SK-N-SH treated with all-trans-retinoic acid at 6 μM for 48 hours (cell line): ENCODE data around the gene HOXB4.

Source experiments
- ATAC-seq: fragments of 200-7000 bp; cut with Tn5 transposase; 3 replicates; pipeline ENCODE4 v1.9.1; 2020; ENCODE audit warnings: mild to moderate bottlenecking, moderate library complexity
- ARNTL ChIP-seq: fragments of 450-650 bp; formaldehyde crosslinking; IDR thresholded peaks from 2 replicates; pipeline ENCODE4 v1.5.0; 2020; ENCODE audit warnings: low read depth, mild to moderate bottlenecking, moderate library complexity, borderline replicate concordance
- BACH2 ChIP-seq: fragments of 250-450 bp; sonication (Bioruptor Pico); IDR thresholded peaks from 2 replicates; pipeline ENCODE4 v1.9.0; 2021; ENCODE audit warnings: mild to moderate bottlenecking, borderline replicate concordance
- ESRRG ChIP-seq: fragments of 250-450 bp; sonication (Bioruptor Pico); IDR thresholded peaks from 2 replicates; pipeline ENCODE4 v1.6.1; 2021; ENCODE audit warnings: mild to moderate bottlenecking
- OSR1 ChIP-seq: fragments of 250-450 bp; sonication (Bioruptor Pico); IDR thresholded peaks from 2 replicates; pipeline ENCODE4 v1.8.0; 2022; ENCODE audit warnings: moderate library complexity, mild to moderate bottlenecking, inconsistent platforms
- PPARA ChIP-seq: fragments of 250-450 bp; sonication (Bioruptor Pico); IDR thresholded peaks from 2 replicates; pipeline ENCODE4 v1.5.0; 2020; ENCODE audit warnings: mild to moderate bottlenecking, borderline replicate concordance
- RARB ChIP-seq: fragments of 250-450 bp; sonication (Bioruptor Pico); IDR thresholded peaks from 2 replicates; pipeline ENCODE4 v1.8.0; 2021; ENCODE audit warnings: mild to moderate bottlenecking, moderate library complexity
- SNAI2 ChIP-seq: fragments of 250-450 bp; sonication (Bioruptor Pico); IDR thresholded peaks from 2 replicates; pipeline ENCODE4 v1.5.0; 2020; ENCODE audit warnings: mild to moderate bottlenecking, moderate library complexity
- TCF4 ChIP-seq: fragments of 250-450 bp; sonication (Bioruptor Pico); IDR thresholded peaks from 2 replicates; pipeline ENCODE4 v1.8.0; 2021; ENCODE audit warnings: mild to moderate bottlenecking, moderate library complexity, borderline replicate concordance
- TOX ChIP-seq: fragments of 250-450 bp; sonication (Bioruptor Pico); IDR thresholded peaks from 2 replicates; pipeline ENCODE4 v1.8.0; 2021; ENCODE audit warnings: mild to moderate bottlenecking, moderate library complexity, borderline replicate concordance
- ZC3H10 ChIP-seq: fragments of 250-450 bp; sonication (Bioruptor Pico); IDR thresholded peaks from 2 replicates; pipeline ENCODE4 v1.5.1; 2021; ENCODE audit warnings: mild to moderate bottlenecking, moderate library complexity
- ZFP3 ChIP-seq: fragments of 250-450 bp; sonication (Bioruptor Pico); IDR thresholded peaks from 2 replicates; pipeline ENCODE4 v1.5.0; 2020; ENCODE audit warnings: mild to moderate bottlenecking, moderate library complexity
- ZNF565 ChIP-seq: fragments of 450-650 bp; formaldehyde crosslinking; conservative IDR thresholded peaks from 2 replicates; pipeline ENCODE4 v1.5.0; 2020; ENCODE audit warnings: low read depth, mild to moderate bottlenecking, moderate library complexity
- ZNF70 ChIP-seq: fragments of 450-650 bp; formaldehyde crosslinking; IDR thresholded peaks from 2 replicates; pipeline ENCODE4 v1.5.0; 2020; ENCODE audit warnings: mild to moderate bottlenecking, moderate library complexity
- ZNF8 ChIP-seq: fragments of 450-650 bp; formaldehyde crosslinking; IDR thresholded peaks from 2 replicates; pipeline ENCODE4 v1.5.0; 2020; ENCODE audit warnings: mild to moderate bottlenecking, moderate library complexity
- TF ChIP-seq, protein P1 (sequence below): fragments of 250-450 bp; sonication (Bioruptor Pico); IDR thresholded peaks from 2 replicates; pipeline ENCODE4 v1.8.0; 2020; ENCODE audit warnings: mild to moderate bottlenecking, moderate library complexity, borderline replicate concordance
- TF ChIP-seq, protein P2 (sequence below): fragments of 250-450 bp; sonication (Bioruptor Pico); IDR thresholded peaks from 2 replicates; pipeline ENCODE4 v1.5.1; 2020; ENCODE audit warnings: low read depth, mild to moderate bottlenecking, moderate library complexity
- TF ChIP-seq, protein P3 (sequence below): fragments of 250-450 bp; sonication (Bioruptor Pico); IDR thresholded peaks from 2 replicates; pipeline ENCODE4 v1.8.0; 2021; ENCODE audit warnings: low read depth, mild to moderate bottlenecking, moderate library complexity, borderline replicate concordance
- TF ChIP-seq, protein P4 (sequence below): fragments of 250-450 bp; sonication (Bioruptor Pico); IDR thresholded peaks from 2 replicates; pipeline ENCODE4 v1.5.1; 2021; ENCODE audit warnings: mild to moderate bottlenecking, moderate library complexity
- TF ChIP-seq, protein P5 (sequence below): fragments of 250-450 bp; sonication (Bioruptor Pico); IDR thresholded peaks from 2 replicates; pipeline ENCODE4 v1.5.0; 2020; ENCODE audit warnings: mild to moderate bottlenecking, moderate library complexity

HOXB4 gene

DNA sequence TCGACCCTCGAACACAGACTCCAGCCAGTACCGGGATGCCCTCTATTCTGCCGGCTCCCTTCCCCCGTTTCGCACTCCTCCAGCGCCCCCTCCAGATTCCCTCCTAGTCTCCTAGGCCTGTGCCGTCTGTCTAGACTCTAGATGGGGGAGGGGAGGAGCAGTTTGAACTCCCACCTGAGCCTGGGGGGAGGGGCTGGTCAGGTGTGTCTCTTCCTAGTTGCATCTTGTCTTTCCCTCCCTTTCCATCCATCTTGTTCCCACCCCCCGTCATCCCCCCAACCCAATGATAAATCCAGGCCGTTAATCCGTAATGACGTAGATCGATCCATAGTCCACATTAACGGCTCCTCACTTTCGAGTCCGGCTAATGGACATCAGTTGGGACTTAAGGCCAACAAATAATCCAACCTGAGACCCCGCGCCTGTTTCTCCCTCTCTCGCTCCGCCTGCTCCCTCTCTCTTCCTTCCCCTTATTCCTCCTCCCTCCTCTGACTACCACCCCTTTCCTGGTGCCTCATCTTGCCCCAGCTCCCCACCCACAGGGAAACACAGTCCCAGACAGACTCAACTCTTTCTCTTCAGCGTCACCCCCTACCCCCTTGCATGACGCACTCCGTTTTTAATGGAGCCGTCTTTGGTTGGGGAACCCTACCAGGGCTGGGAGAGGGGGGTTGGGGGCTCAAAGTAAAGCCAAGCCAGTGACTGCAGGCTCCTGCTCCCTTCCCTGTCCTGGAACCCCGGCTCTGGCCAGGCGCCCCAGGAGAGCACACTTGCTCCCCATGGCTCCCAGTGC lies 18.8 kb upstream of the HOXB4 start:
- no peak for ATAC-seq
- no peak for TF ChIP-seq ARNTL (CRISPR knock-in tag)
- TF ChIP-seq, protein P1, sequence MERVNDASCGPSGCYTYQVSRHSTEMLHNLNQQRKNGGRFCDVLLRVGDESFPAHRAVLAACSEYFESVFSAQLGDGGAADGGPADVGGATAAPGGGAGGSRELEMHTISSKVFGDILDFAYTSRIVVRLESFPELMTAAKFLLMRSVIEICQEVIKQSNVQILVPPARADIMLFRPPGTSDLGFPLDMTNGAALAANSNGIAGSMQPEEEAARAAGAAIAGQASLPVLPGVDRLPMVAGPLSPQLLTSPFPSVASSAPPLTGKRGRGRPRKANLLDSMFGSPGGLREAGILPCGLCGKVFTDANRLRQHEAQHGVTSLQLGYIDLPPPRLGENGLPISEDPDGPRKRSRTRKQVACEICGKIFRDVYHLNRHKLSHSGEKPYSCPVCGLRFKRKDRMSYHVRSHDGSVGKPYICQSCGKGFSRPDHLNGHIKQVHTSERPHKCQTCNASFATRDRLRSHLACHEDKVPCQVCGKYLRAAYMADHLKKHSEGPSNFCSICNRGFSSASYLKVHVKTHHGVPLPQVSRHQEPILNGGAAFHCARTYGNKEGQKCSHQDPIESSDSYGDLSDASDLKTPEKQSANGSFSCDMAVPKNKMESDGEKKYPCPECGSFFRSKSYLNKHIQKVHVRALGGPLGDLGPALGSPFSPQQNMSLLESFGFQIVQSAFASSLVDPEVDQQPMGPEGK, result no peak
- TF ChIP-seq, protein P2, sequence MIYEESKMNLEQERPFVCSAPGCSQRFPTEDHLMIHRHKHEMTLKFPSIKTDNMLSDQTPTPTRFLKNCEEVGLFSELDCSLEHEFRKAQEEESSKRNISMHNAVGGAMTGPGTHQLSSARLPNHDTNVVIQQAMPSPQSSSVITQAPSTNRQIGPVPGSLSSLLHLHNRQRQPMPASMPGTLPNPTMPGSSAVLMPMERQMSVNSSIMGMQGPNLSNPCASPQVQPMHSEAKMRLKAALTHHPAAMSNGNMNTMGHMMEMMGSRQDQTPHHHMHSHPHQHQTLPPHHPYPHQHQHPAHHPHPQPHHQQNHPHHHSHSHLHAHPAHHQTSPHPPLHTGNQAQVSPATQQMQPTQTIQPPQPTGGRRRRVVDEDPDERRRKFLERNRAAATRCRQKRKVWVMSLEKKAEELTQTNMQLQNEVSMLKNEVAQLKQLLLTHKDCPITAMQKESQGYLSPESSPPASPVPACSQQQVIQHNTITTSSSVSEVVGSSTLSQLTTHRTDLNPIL (CRISPR knock-in tag), result no peak
- TF ChIP-seq ZNF565 (CRISPR knock-in tag), result no peak
- TF ChIP-seq, protein P3, sequence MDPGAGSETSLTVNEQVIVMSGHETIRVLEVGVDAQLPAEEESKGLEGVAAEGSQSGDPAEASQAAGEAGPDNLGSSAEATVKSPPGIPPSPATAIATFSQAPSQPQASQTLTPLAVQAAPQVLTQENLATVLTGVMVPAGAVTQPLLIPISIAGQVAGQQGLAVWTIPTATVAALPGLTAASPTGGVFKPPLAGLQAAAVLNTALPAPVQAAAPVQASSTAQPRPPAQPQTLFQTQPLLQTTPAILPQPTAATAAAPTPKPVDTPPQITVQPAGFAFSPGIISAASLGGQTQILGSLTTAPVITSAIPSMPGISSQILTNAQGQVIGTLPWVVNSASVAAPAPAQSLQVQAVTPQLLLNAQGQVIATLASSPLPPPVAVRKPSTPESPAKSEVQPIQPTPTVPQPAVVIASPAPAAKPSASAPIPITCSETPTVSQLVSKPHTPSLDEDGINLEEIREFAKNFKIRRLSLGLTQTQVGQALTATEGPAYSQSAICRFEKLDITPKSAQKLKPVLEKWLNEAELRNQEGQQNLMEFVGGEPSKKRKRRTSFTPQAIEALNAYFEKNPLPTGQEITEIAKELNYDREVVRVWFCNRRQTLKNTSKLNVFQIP (CRISPR knock-in tag), result no peak
- TF ChIP-seq, protein P4, sequence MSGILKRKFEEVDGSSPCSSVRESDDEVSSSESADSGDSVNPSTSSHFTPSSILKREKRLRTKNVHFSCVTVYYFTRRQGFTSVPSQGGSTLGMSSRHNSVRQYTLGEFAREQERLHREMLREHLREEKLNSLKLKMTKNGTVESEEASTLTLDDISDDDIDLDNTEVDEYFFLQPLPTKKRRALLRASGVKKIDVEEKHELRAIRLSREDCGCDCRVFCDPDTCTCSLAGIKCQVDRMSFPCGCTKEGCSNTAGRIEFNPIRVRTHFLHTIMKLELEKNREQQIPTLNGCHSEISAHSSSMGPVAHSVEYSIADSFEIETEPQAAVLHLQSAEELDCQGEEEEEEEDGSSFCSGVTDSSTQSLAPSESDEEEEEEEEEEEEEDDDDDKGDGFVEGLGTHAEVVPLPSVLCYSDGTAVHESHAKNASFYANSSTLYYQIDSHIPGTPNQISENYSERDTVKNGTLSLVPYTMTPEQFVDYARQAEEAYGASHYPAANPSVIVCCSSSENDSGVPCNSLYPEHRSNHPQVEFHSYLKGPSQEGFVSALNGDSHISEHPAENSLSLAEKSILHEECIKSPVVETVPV (CRISPR knock-in tag), result no peak
- no peak for TF ChIP-seq TCF4 (CRISPR knock-in tag)
- no peak for TF ChIP-seq OSR1 (CRISPR knock-in tag)
- TF ChIP-seq, protein P5, sequence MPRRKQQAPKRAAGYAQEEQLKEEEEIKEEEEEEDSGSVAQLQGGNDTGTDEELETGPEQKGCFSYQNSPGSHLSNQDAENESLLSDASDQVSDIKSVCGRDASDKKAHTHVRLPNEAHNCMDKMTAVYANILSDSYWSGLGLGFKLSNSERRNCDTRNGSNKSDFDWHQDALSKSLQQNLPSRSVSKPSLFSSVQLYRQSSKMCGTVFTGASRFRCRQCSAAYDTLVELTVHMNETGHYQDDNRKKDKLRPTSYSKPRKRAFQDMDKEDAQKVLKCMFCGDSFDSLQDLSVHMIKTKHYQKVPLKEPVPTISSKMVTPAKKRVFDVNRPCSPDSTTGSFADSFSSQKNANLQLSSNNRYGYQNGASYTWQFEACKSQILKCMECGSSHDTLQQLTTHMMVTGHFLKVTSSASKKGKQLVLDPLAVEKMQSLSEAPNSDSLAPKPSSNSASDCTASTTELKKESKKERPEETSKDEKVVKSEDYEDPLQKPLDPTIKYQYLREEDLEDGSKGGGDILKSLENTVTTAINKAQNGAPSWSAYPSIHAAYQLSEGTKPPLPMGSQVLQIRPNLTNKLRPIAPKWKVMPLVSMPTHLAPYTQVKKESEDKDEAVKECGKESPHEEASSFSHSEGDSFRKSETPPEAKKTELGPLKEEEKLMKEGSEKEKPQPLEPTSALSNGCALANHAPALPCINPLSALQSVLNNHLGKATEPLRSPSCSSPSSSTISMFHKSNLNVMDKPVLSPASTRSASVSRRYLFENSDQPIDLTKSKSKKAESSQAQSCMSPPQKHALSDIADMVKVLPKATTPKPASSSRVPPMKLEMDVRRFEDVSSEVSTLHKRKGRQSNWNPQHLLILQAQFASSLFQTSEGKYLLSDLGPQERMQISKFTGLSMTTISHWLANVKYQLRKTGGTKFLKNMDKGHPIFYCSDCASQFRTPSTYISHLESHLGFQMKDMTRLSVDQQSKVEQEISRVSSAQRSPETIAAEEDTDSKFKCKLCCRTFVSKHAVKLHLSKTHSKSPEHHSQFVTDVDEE (CRISPR knock-in tag), result no peak
- no peak for TF ChIP-seq SNAI2 (CRISPR knock-in tag)

DNA sequence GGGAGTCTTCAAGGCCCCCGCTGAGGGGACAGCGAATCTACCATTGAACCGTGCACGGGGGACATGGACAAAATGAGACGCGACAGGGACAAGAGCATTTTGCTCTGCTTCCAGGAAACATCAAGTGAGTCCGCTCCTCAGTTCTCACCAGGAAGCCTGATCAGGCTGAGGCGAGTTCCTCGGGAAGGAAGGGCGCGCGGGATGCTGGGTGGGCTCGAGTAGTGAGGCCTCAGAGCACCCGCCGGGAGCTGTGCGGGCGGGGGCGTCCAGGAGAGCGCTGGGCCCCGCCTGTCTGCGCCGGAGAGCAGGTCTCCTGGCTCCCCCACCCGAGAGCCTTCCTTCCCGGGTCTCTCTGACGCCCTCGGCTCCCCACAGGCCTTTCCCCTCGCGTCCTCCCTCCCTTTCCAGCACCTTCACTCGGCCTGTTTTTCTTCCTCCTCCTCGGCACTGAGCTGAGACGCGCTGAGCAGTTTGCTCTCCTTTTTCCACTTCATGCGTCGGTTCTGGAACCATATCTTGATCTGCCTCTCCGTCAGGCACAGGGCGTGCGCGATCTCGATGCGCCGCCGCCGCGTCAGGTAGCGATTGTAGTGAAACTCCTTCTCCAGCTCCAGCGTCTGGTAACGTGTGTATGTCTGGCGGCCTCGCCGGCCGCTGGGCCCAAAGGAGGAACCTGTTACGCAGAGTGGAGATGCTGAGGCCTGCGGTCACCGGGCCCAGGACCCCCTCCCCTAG lies 18.0 kb upstream of the HOXB4 start:
- no peak for ATAC-seq
- no peak for TF ChIP-seq ZFP3
- no peak for TF ChIP-seq RARB (CRISPR knock-in tag)
- TF ChIP-seq, protein P1, result no peak
- TF ChIP-seq BACH2 (CRISPR knock-in tag), result no peak
- no peak for TF ChIP-seq ESRRG (CRISPR knock-in tag)
- no peak for TF ChIP-seq ZNF70 (CRISPR knock-in tag)
- TF ChIP-seq SNAI2 (CRISPR knock-in tag), result no peak
- TF ChIP-seq, protein P4 (CRISPR knock-in tag), result no peak
- no peak for TF ChIP-seq TOX
- TF ChIP-seq ZNF8 (CRISPR knock-in tag), result no peak
- TF ChIP-seq OSR1 (CRISPR knock-in tag), result no peak
- TF ChIP-seq, protein P5 (CRISPR knock-in tag), result no peak
- TF ChIP-seq PPARA (CRISPR knock-in tag), result no peak
- TF ChIP-seq, protein P2 (CRISPR knock-in tag), result no peak
- TF ChIP-seq ARNTL (CRISPR knock-in tag), result no peak
- no peak for TF ChIP-seq ZC3H10 (CRISPR knock-in tag)
